GM23248 (cell line): ENCODE data around the gene PIEZO1. TPM values are rescaled to one million over a fixed set of nuclear protein-coding genes. Genes with fewer than 3 reads are reported as not detected.

ENCODE experiments used
- DNase-seq: peaks from one replicate; pipeline ENCODE4 v3.0.0-alpha.2; 2015
- H2AFZ ChIP-seq: fragments of 200-600 bp; sonication (generic); 2 replicates; pipeline ENCODE4 v1.6.1; 2016; ENCODE audit warnings: antibody characterized with exemption
- H3F3A ChIP-seq: fragments of 200-600 bp; sonication (generic); 2 replicates; pipeline ENCODE4 v1.6.1; 2016; ENCODE audit warnings: mild to moderate bottlenecking, antibody characterized with exemption, mixed run types; ENCODE audit not compliant: insufficient read depth
- H3K27ac ChIP-seq: fragments of 200-600 bp; sonication (generic); 2 replicates; pipeline ENCODE4 v1.5.1; 2016; ENCODE audit warnings: mild to moderate bottlenecking
- H3K27me3 ChIP-seq: fragments of 200-600 bp; sonication (generic); replicated peaks from 2 replicates; pipeline ENCODE4 v1.6.1; 2016; ENCODE audit warnings: mild to moderate bottlenecking; ENCODE audit not compliant: insufficient read depth
- H3K36me3 ChIP-seq: fragments of 200-600 bp; sonication (generic); 2 replicates; pipeline ENCODE4 v1.6.1; 2016; ENCODE audit warnings: low read depth, mild to moderate bottlenecking
- H3K4me1 ChIP-seq: fragments of 200-600 bp; sonication (generic); 2 replicates; pipeline ENCODE4 v1.6.1; 2016; ENCODE audit warnings: mild to moderate bottlenecking; ENCODE audit not compliant: insufficient read depth
- H3K4me2 ChIP-seq: fragments of 200-600 bp; sonication (generic); one replicate; pipeline ENCODE4 v1.6.1; 2016; ENCODE audit warnings: mild to moderate bottlenecking; ENCODE audit not compliant: unreplicated experiment
- H3K4me3 ChIP-seq: fragments of 200-600 bp; sonication (generic); 2 replicates; pipeline ENCODE4 v1.5.1; 2016; ENCODE audit warnings: mild to moderate bottlenecking
- H3K79me2 ChIP-seq: fragments of 200-600 bp; sonication (generic); 2 replicates; pipeline ENCODE4 v1.6.1; 2016; ENCODE audit warnings: mild to moderate bottlenecking; ENCODE audit not compliant: insufficient read depth
- H3K9ac ChIP-seq: fragments of 200-600 bp; sonication (generic); 2 replicates; pipeline ENCODE4 v1.6.1; 2016; ENCODE audit warnings: mild to moderate bottlenecking
- H3K9me2 ChIP-seq: fragments of 200-600 bp; sonication (generic); 2 replicates; pipeline ENCODE4 v1.6.1; 2016; ENCODE audit warnings: mixed run types, mild to moderate bottlenecking, moderate library complexity; ENCODE audit not compliant: insufficient read depth
- H3K9me3 ChIP-seq: fragments of 200-600 bp; sonication (generic); one replicate; pipeline ENCODE4 v1.6.1; 2017; ENCODE audit warnings: low read depth
- H4K20me1 ChIP-seq: fragments of 200-600 bp; sonication (generic); 2 replicates; pipeline ENCODE4 v1.6.0; 2016; ENCODE audit not compliant: insufficient read depth
- EZH2 ChIP-seq: fragments of 200-600 bp; sonication (generic); IDR thresholded peaks from 2 replicates; pipeline ENCODE4 v1.6.1; 2018; ENCODE audit warnings: antibody characterized with exemption, mild to moderate bottlenecking; ENCODE audit not compliant: insufficient read depth, poor library complexity, severe bottlenecking
- EZH2phosphoT487 ChIP-seq: fragments of 200-600 bp; sonication (generic); IDR thresholded peaks from 2 replicates; pipeline ENCODE4 v1.6.1; 2018; ENCODE audit warnings: antibody characterized with exemption, moderate library complexity, mild to moderate bottlenecking, low read depth; ENCODE audit not compliant: insufficient read depth
- WGBS, 2 experiments: methylation state at CpG; one replicate each; pipeline ENCODE4 v1.1.6; 2015 to 2017; ENCODE audit warnings: low lambda C conversion rate in 2 of 2, low coverage in 1 of 2; ENCODE audit errors: missing lambda C conversion rate in 2 of 2; 5-methylcytosine and 5-hydroxymethylcytosine counted together
- in situ Hi-C: fragments of 300-500 bp; cut with MboI; formaldehyde crosslinking; loops from 2 replicates; pipeline ENCODE4 v1.15.0; 2020
- polyA plus RNA-seq: library from polyadenylated mRNA; unstranded; fragments of >200 nt; fragmentation: Nextera tagmentation; extraction: Ambion mirVana; gene quantifications from 2 replicates; pipeline ENCODE4 v1.2.1, GENCODE V29; 2016
- total RNA-seq: library from RNA; depleted of rRNA; stranded (reverse); fragments of >200 nt; shearing (Covaris generic); gene quantifications from 2 replicates; pipeline ENCODE4 v1.2.3, GENCODE V29; 2014

PIEZO1 gene
- total and polyA plus RNA-seq, 2 experiments from 2014 or later, result 95.3 to 223 TPM

GRCh38 chr16:88798073-88798472 lies 13.1 kb upstream of the PIEZO1 start:
- Histone ChIP-seq H3F3A (no peaks in the 10 kb centered on the region), H3K4me1 (0 out of 2 replicates have a peak, but pooled peaks cover 5% of the 10 kb centered on the region), H3K27me3 (no peaks in the 10 kb centered on the region), H2AFZ (no peak overlapping the region), H3K79me2 (no peaks in the 10 kb centered on the region), H3K36me3 (no peaks in the 10 kb centered on the region), H3K4me2 (no peak overlapping the region), H3K27ac (no peak overlapping the region), H3K9me2 (no peaks in the 10 kb centered on the region), H3K9ac (no peak overlapping the region), H3K9me3 (no peaks in the 10 kb centered on the region), H3K4me3 (no peak overlapping the region), H4K20me1 (no peaks in the 10 kb centered on the region)
- no peak for DNase-seq
- 94 to 98% methylated on average over 4 of the region's 4 CpGs for WGBS, 2 experiments
- TF ChIP-seq EZH2 (no peak), EZH2phosphoT487 (no peak)
- in situ Hi-C loops, result no loop called here

GRCh38 chr16:88796278-88796677 lies 11.3 kb upstream of the PIEZO1 start:
- in situ Hi-C loops, result no loop called here
- DNase-seq, result no peak
- WGBS, 2 experiments, result no CpG with 5 or more reads among the region's 4 CpGs

GRCh38 chr16:88793251-88793954 lies 8.4 kb upstream of the PIEZO1 start:
- no peak overlapping the region for H3K9ac ChIP-seq
- H4K20me1 ChIP-seq, result no peaks in the 10 kb centered on the region
- no peaks in the 10 kb centered on the region for H3K9me3 ChIP-seq
- H3K36me3 ChIP-seq, result no peaks in the 10 kb centered on the region
- H2AFZ ChIP-seq, result no peak overlapping the region
- no peak for TF ChIP-seq EZH2
- TF ChIP-seq EZH2phosphoT487, result no peak
- H3K4me1 ChIP-seq, result peaks cover 25% of the 10 kb centered on the region
- no peak for DNase-seq
- H3K9me2 ChIP-seq, result no peaks in the 10 kb centered on the region
- 72 to 76% methylated on average over 26 to 32 of the region's 35 CpGs for WGBS, 2 experiments
- H3K27me3 ChIP-seq, result no peaks in the 10 kb centered on the region
- peaks cover 10% of the 10 kb centered on the region; the same call in 1 of the 2 replicates for H3F3A ChIP-seq
- H3K27ac ChIP-seq, result no peak overlapping the region
- no peak overlapping the region for H3K4me2 ChIP-seq
- 0 out of 2 replicates have a peak, but pooled peaks cover 13% of the 10 kb centered on the region for H3K79me2 ChIP-seq
- H3K4me3 ChIP-seq, result no peak overlapping the region
- in situ Hi-C loops, result no loop called here

More at GRCh38 chr16:88796278-88796677, 11.3 kb upstream of the PIEZO1 start:
- H3K9me3 ChIP-seq, result no peaks in the 10 kb centered on the region
- H2AFZ ChIP-seq, result no peak overlapping the region
- no peak overlapping the region for H3K4me2 ChIP-seq
- no peak overlapping the region for H3K4me3 ChIP-seq
- no peaks in the 10 kb centered on the region for H3F3A ChIP-seq
- no peaks in the 10 kb centered on the region for H3K79me2 ChIP-seq
- H3K4me1 ChIP-seq, result peaks cover 14% of the 10 kb centered on the region
- no peaks in the 10 kb centered on the region for H3K27me3 ChIP-seq
- no peak for TF ChIP-seq EZH2phosphoT487
- TF ChIP-seq EZH2, result no peak
- H3K36me3 ChIP-seq, result no peaks in the 10 kb centered on the region
- no peaks in the 10 kb centered on the region for H4K20me1 ChIP-seq
- no peaks in the 10 kb centered on the region for H3K9me2 ChIP-seq
- no peak overlapping the region for H3K9ac ChIP-seq
- no peak overlapping the region for H3K27ac ChIP-seq

- DNase-seq, result no peak
- Histone ChIP-seq H3K4me2 (peak overlapping the region; percentile 56), H3K4me3 (0 out of 2 replicates have a peak overlapping the region, but pooled peaks have one; percentile 39), H3K36me3 (no peaks in the 10 kb centered on the region), H4K20me1 (no peaks in the 10 kb centered on the region), H3K4me1 (peaks cover 25% of the 10 kb centered on the region), H3K27ac (peak overlapping the region; percentile 71), H3K27me3 (no peaks in the 10 kb centered on the region), H2AFZ (no peak overlapping the region), H3F3A (peaks cover 10% of the 10 kb centered on the region; the same call in 1 of the 2 replicates), H3K9me2 (no peaks in the 10 kb centered on the region), H3K9ac (peak overlapping the region; percentile 69), H3K79me2 (0 out of 2 replicates have a peak, but pooled peaks cover 13% of the 10 kb centered on the region), H3K9me3 (no peaks in the 10 kb centered on the region)
- in situ Hi-C loops, result no loop called here
- WGBS, 2 experiments, result 79 to 87% methylated on average over 9 to 12 of the region's 12 CpGs
- no peak for TF ChIP-seq EZH2phosphoT487
- no peak for TF ChIP-seq EZH2
Measured at GRCh38 chr16:88792668-88793250, 7.7 kb upstream of the PIEZO1 start.
